Loucy (cell line): ENCODE results near the gene PITPNC1.

ENCODE experiments used
- H2AFZ ChIP-seq: fragments of 200-600 bp; sonication (generic); 2 replicates; pipeline ENCODE4 v1.6.0; 2016; ENCODE audit warnings: antibody characterized with exemption, mild to moderate bottlenecking, low read length, moderate library complexity
- H3F3A ChIP-seq: fragments of 200-600 bp; 2 replicates; pipeline ENCODE4 v1.6.0; 2016; ENCODE audit warnings: antibody characterized with exemption, low read depth, mild to moderate bottlenecking
- H3K27me3 ChIP-seq: fragments of 200-600 bp; sonication (generic); 2 replicates; pipeline ENCODE4 v1.6.1; 2014; ENCODE audit warnings: low read length, mild to moderate bottlenecking; ENCODE audit not compliant: insufficient read depth, poor library complexity, severe bottlenecking
- H3K36me3 ChIP-seq: fragments of 200-600 bp; sonication (generic); 2 replicates; pipeline ENCODE4 v1.6.1; 2016; ENCODE audit warnings: low read length; ENCODE audit not compliant: insufficient read depth
- H3K4me1 ChIP-seq: fragments of 200-600 bp; sonication (generic); 2 replicates; pipeline ENCODE4 v1.5.1; 2014; ENCODE audit warnings: low read length, mild to moderate bottlenecking; ENCODE audit not compliant: insufficient read depth, poor library complexity, severe bottlenecking
- H3K4me2 ChIP-seq: fragments of 200-600 bp; sonication (generic); 2 replicates; pipeline ENCODE4 v1.6.0; 2014; ENCODE audit warnings: antibody characterized with exemption, low read length, low read depth, mild to moderate bottlenecking; ENCODE audit not compliant: poor library complexity, severe bottlenecking
- H3K4me3 ChIP-seq: fragments of 200-600 bp; sonication (generic); 2 replicates; pipeline ENCODE4 v1.5.1; 2014; ENCODE audit warnings: low read length, mild to moderate bottlenecking, mixed read lengths; ENCODE audit not compliant: poor library complexity, severe bottlenecking
- H3K79me2 ChIP-seq: fragments of 200-600 bp; sonication (generic); 2 replicates; pipeline ENCODE4 v1.6.1; 2014; ENCODE audit warnings: low read length; ENCODE audit not compliant: insufficient read depth
- H3K9ac ChIP-seq: fragments of 200-600 bp; sonication (generic); 2 replicates; pipeline ENCODE4 v1.6.0; 2014; ENCODE audit warnings: mild to moderate bottlenecking, low read depth, low read length, moderate library complexity; ENCODE audit not compliant: poor library complexity, severe bottlenecking
- H3K9me2 ChIP-seq: fragments of 200-600 bp; sonication (generic); replicated peaks from 2 replicates; pipeline ENCODE4 v1.6.1; 2016; ENCODE audit warnings: low read depth, low read length, mixed read lengths
- H3K9me3 ChIP-seq: fragments of 200-600 bp; sonication (generic); 2 replicates; pipeline ENCODE4 v1.6.1; 2014; ENCODE audit warnings: mild to moderate bottlenecking, antibody characterized with exemption, low read length, low read depth; ENCODE audit not compliant: insufficient read depth
- H4K20me1 ChIP-seq: fragments of 200-600 bp; sonication (generic); 2 replicates; pipeline ENCODE4 v1.6.0; 2014; ENCODE audit warnings: antibody characterized with exemption, low read length, mild to moderate bottlenecking; ENCODE audit not compliant: insufficient read depth, poor library complexity, severe bottlenecking
- CTCF ChIP-seq: fragments of 200-600 bp; sonication (generic); conservative IDR thresholded peaks from 2 replicates; pipeline ENCODE4 v1.5.1; 2014; ENCODE audit warnings: mild to moderate bottlenecking, antibody characterized with exemption, low read length
- EZH2phosphoT487 ChIP-seq: fragments of 200-600 bp; IDR thresholded peaks from 2 replicates; pipeline ENCODE4 v1.6.1; 2018; ENCODE audit warnings: antibody characterized with exemption, mild to moderate bottlenecking, moderate library complexity, borderline replicate concordance

The PITPNC1 gene

GRCh38 chr17:67588326-67588725 is 211.2 kb downstream of the PITPNC1 start:
- TF ChIP-seq CTCF, result no peak
- no peak for TF ChIP-seq EZH2phosphoT487
- no peak overlapping the region for H2AFZ ChIP-seq
- no peaks in the 10 kb centered on the region for H3K9me3 ChIP-seq
- no peak overlapping the region for H3K4me2 ChIP-seq
- H3K79me2 ChIP-seq, result no peaks in the 10 kb centered on the region
- H3K9ac ChIP-seq, result no peak overlapping the region
- H3K36me3 ChIP-seq, result no peaks in the 10 kb centered on the region
- no peaks in the 10 kb centered on the region for H3K4me1 ChIP-seq
- H3K4me3 ChIP-seq, result no peak overlapping the region
- H4K20me1 ChIP-seq, result no peaks in the 10 kb centered on the region
- H3F3A ChIP-seq, result no peaks in the 10 kb centered on the region
- H3K27me3 ChIP-seq, result no peaks in the 10 kb centered on the region
- no peaks in the 10 kb centered on the region for H3K9me2 ChIP-seq

- no peak overlapping the region for H2AFZ ChIP-seq
- no peaks in the 10 kb centered on the region for H3K79me2 ChIP-seq
- no peaks in the 10 kb centered on the region for H3K27me3 ChIP-seq
- no peak overlapping the region for H3K4me3 ChIP-seq
- H3K9me2 ChIP-seq, result no peaks in the 10 kb centered on the region
- H3K36me3 ChIP-seq, result no peaks in the 10 kb centered on the region
- no peaks in the 10 kb centered on the region for H3K4me1 ChIP-seq
- H3K9me3 ChIP-seq, result no peaks in the 10 kb centered on the region
- H3K9ac ChIP-seq, result no peak overlapping the region
- H4K20me1 ChIP-seq, result no peaks in the 10 kb centered on the region
- H3F3A ChIP-seq, result no peaks in the 10 kb centered on the region
- TF ChIP-seq CTCF, result no peak
- no peak for TF ChIP-seq EZH2phosphoT487
- H3K4me2 ChIP-seq, result no peak overlapping the region
Observed at GRCh38 chr17:67594115-67594880, 217.2 kb downstream of the PITPNC1 start.

- H4K20me1 ChIP-seq, result no peaks in the 10 kb centered on the region
- H3K4me2 ChIP-seq, result no peak overlapping the region
- no peaks in the 10 kb centered on the region for H3K9me2 ChIP-seq
- no peaks in the 10 kb centered on the region for H3K79me2 ChIP-seq
- no peak for TF ChIP-seq EZH2phosphoT487
- no peak for TF ChIP-seq CTCF
- H3K4me3 ChIP-seq, result no peak overlapping the region
- H3K9me3 ChIP-seq, result no peaks in the 10 kb centered on the region
- no peaks in the 10 kb centered on the region for H3K36me3 ChIP-seq
- H3K27me3 ChIP-seq, result no peaks in the 10 kb centered on the region
- no peaks in the 10 kb centered on the region for H3F3A ChIP-seq
- H2AFZ ChIP-seq, result no peak overlapping the region
- H3K9ac ChIP-seq, result no peak overlapping the region
- H3K4me1 ChIP-seq, result no peaks in the 10 kb centered on the region
Observed at GRCh38 chr17:67600408-67600807, 223.3 kb downstream of the PITPNC1 start.
